SK-N-MC (cell line): ENCODE measurements around the gene RGS10.

ENCODE experiments used
- DNase-seq: peaks from one replicate; pipeline ENCODE4 v3.0.0-alpha.2; 2011; ENCODE audit warnings: low read depth, low spot score
- H3K27ac ChIP-seq: fragments of 200-600 bp; sonication (generic); 2 replicates; pipeline ENCODE4 v1.5.1; 2016; ENCODE audit warnings: mixed run types
- H3K36me3 ChIP-seq: fragments of 200-600 bp; sonication (generic); 2 replicates; pipeline ENCODE4 v1.6.1; 2017; ENCODE audit warnings: antibody characterized with exemption, low read length, mixed read lengths; ENCODE audit not compliant: insufficient read depth
- H3K4me3 ChIP-seq: fragments of 200-600 bp; sonication (generic); 2 replicates; pipeline ENCODE4 v1.5.1; 2016
- H3K9ac ChIP-seq: fragments of 200-600 bp; sonication (generic); 2 replicates; pipeline ENCODE4 v1.8.0; 2017; ENCODE audit warnings: mixed run types, mixed read lengths; ENCODE audit not compliant: insufficient read length
- H3K9me3 ChIP-seq: fragments of 200-600 bp; sonication (generic); 2 replicates; pipeline ENCODE4 v1.6.1; 2017; ENCODE audit warnings: low read depth, mild to moderate bottlenecking, antibody characterized with exemption, low read length, moderate library complexity, mixed read lengths
- EZH2 ChIP-seq: fragments of 200-600 bp; sonication (generic); IDR thresholded peaks from one replicate; pipeline ENCODE4 v1.6.1; 2017; ENCODE audit warnings: antibody characterized with exemption
- FOXP2 ChIP-seq: optimal IDR thresholded peaks from 2 replicates; pipeline ENCODE3; 2011; ENCODE audit warnings: mild to moderate bottlenecking, moderate library complexity; ENCODE audit not compliant: insufficient read depth; ENCODE audit errors: extremely low read length, control extremely low read depth
- POLR2AphosphoS5 ChIP-seq: IDR thresholded peaks from 2 replicates; pipeline ENCODE4 v1.6.1; 2012; ENCODE audit warnings: mild to moderate bottlenecking, low read depth, low read length, borderline replicate concordance

RGS10 gene

GRCh38 chr10:119517235-119518141 lies 25.0 kb downstream of the RGS10 start:
- no peak for DNase-seq
- Histone ChIP-seq H3K27ac (peak overlapping the region; percentile 98), H3K9me3 (no peaks in the 10 kb centered on the region), H3K9ac (peak overlapping the region; percentile 37), H3K4me3 (peak overlapping the region; percentile 53), H3K36me3 (no peaks in the 10 kb centered on the region)
- TF ChIP-seq POLR2AphosphoS5 (no peak), EZH2 (no peak), FOXP2 (no peak)

GRCh38 chr10:119516381-119517234 lies 25.9 kb downstream of the RGS10 start:
- no peak for TF ChIP-seq EZH2
- TF ChIP-seq FOXP2: no peak
- TF ChIP-seq POLR2AphosphoS5: no peak; the same call in 1 of the 2 replicates
- Histone ChIP-seq H3K4me3 (peak overlapping the region; percentile 53), H3K27ac (peak overlapping the region; percentile 98), H3K9me3 (no peaks in the 10 kb centered on the region), H3K36me3 (no peaks in the 10 kb centered on the region), H3K9ac (peak overlapping the region; percentile 37)
- DNase-seq: peak; percentile 67

GRCh38 chr10:119515511-119516045 lies 26.9 kb downstream of the RGS10 start:
- no peaks in the 10 kb centered on the region for H3K9me3 ChIP-seq
- no peak for DNase-seq
- no peaks in the 10 kb centered on the region for H3K36me3 ChIP-seq
- H3K27ac ChIP-seq: peak overlapping the region; percentile 98
- no peak overlapping the region for H3K9ac ChIP-seq
- no peak overlapping the region for H3K4me3 ChIP-seq
- TF ChIP-seq FOXP2 (no peak), EZH2 (no peak), POLR2AphosphoS5 (no peak)

GRCh38 chr10:119514819-119515218 lies 27.7 kb downstream of the RGS10 start:
- DNase-seq: no peak
- Histone ChIP-seq H3K27ac (no peak overlapping the region), H3K4me3 (no peak overlapping the region), H3K9me3 (no peaks in the 10 kb centered on the region), H3K36me3 (no peaks in the 10 kb centered on the region), H3K9ac (no peak overlapping the region)
- TF ChIP-seq FOXP2 (no peak), POLR2AphosphoS5 (no peak), EZH2 (no peak)

GRCh38 chr10:119511828-119512515 lies 30.5 kb downstream of the RGS10 start:
- Histone ChIP-seq H3K36me3 (no peaks in the 10 kb centered on the region), H3K9ac (no peak overlapping the region), H3K4me3 (peak overlapping the region; percentile 53; the same call in 1 of the 2 replicates), H3K9me3 (no peaks in the 10 kb centered on the region), H3K27ac (peak overlapping the region; percentile 91)
- peak; percentile 67 for DNase-seq
- TF ChIP-seq EZH2 (no peak), POLR2AphosphoS5 (no peak), FOXP2 (no peak)

GRCh38 chr10:119509909-119510451 lies 32.5 kb downstream of the RGS10 start:
- no peaks in the 10 kb centered on the region for H3K9me3 ChIP-seq
- H3K4me3 ChIP-seq: no peak overlapping the region
- no peaks in the 10 kb centered on the region for H3K36me3 ChIP-seq
- no peak overlapping the region for H3K27ac ChIP-seq
- DNase-seq: no peak
- TF ChIP-seq POLR2AphosphoS5 (no peak), EZH2 (no peak), FOXP2 (no peak)
- no peak overlapping the region for H3K9ac ChIP-seq

- Histone ChIP-seq H3K27ac (no peak overlapping the region), H3K9ac (no peak overlapping the region), H3K4me3 (no peak overlapping the region), H3K36me3 (no peaks in the 10 kb centered on the region), H3K9me3 (no peaks in the 10 kb centered on the region)
- DNase-seq: no peak
- no peak for TF ChIP-seq POLR2AphosphoS5
- TF ChIP-seq EZH2: no peak
- no peak for TF ChIP-seq FOXP2
Observed at GRCh38 chr10:119507115-119507514, 35.4 kb downstream of the RGS10 start.
